IMR-90 (cell line): Measurements from ENCODE around the gene IGFBP6. TPM values are rescaled to one million over a fixed set of nuclear protein-coding genes. Genes with fewer than 3 reads are reported as not detected.
A peak's percentile ranks its signal among the peaks of the same experiment; 100 is the strongest.

Experiments used
- ATAC-seq: fragments of 200-7000 bp; cut with Tn5 transposase; 2 replicates; pipeline ENCODE4 v1.9.1; 2020; ENCODE audit warnings: low read depth, mild to moderate bottlenecking, moderate library complexity
- BruUV-seq: library from RNA; stranded (reverse); fragments of 400-500 nt; replicated peaks from 2 replicates; lab custom pipeline; 2021; lab: Mats Ljungman, UMichigan
- CTCF ChIA-PET: fragments of 300-600 bp; formaldehyde crosslinking; extraction: SDS; loops from one replicate; lab custom pipeline; 2021; ENCODE audit warnings: antibody characterized with exemption; lab: Yijun Ruan, JAX
- POLR2A ChIA-PET: fragments of 300-600 bp; sonication (Branson Sonifier 250); formaldehyde crosslinking; loops from one replicate; lab custom pipeline; 2022; ENCODE audit warnings: antibody characterized with exemption; ENCODE audit not compliant: unreplicated experiment; lab: Charles Lee
- DNase-seq: peaks from one replicate; pipeline ENCODE4 v3.0.0; 2013
- H2AFZ ChIP-seq: replicated peaks from 2 replicates; pipeline ENCODE3; 2013; ENCODE audit warnings: low read length, mild to moderate bottlenecking; ENCODE audit not compliant: poor library complexity
- H2AK5ac ChIP-seq: 2 replicates; pipeline ENCODE4 v1.6.1; 2013; ENCODE audit warnings: low read depth, low read length, inconsistent platforms
- H2AK9ac ChIP-seq: replicated peaks from 2 replicates; pipeline ENCODE3; 2013; ENCODE audit warnings: mild to moderate bottlenecking, low read depth, low read length, moderate library complexity; ENCODE audit not compliant: poor library complexity
- H2BK120ac ChIP-seq: 2 replicates; pipeline ENCODE4 v1.6.1; 2013; ENCODE audit warnings: low read depth, low read length, inconsistent platforms
- H2BK15ac ChIP-seq: 3 replicates; pipeline ENCODE4 v1.6.1; 2013; ENCODE audit warnings: low read depth, low read length, inconsistent platforms
- H2BK20ac ChIP-seq: 2 replicates; pipeline ENCODE4 v1.6.1; 2013; ENCODE audit warnings: low read depth, mild to moderate bottlenecking, inconsistent platforms, low read length, moderate library complexity
- H2BK5ac ChIP-seq: 2 replicates; pipeline ENCODE4 v1.6.1; 2013; ENCODE audit warnings: mild to moderate bottlenecking, low read depth, low read length, inconsistent platforms; ENCODE audit not compliant: poor library complexity, severe bottlenecking
- H3K14ac ChIP-seq: replicated peaks from 2 replicates; pipeline ENCODE4 v1.6.1; 2013; ENCODE audit warnings: low read depth, low read length, inconsistent platforms
- H3K18ac ChIP-seq: 2 replicates; pipeline ENCODE4 v1.6.1; 2013; ENCODE audit warnings: low read depth, low read length, control low read depth
- H3K23ac ChIP-seq: 2 replicates; pipeline ENCODE4 v1.6.1; 2013; ENCODE audit warnings: low read depth, low read length, inconsistent platforms
- H3K27ac ChIP-seq: 2 replicates; pipeline ENCODE4 v1.5.1; 2013; ENCODE audit warnings: mild to moderate bottlenecking, control low read depth, low read length; ENCODE audit not compliant: insufficient read depth
- H3K27me3 ChIP-seq: 2 replicates; pipeline ENCODE4 v1.6.1; 2013; ENCODE audit warnings: low read length; ENCODE audit not compliant: control insufficient read depth, insufficient read depth
- H3K36me3 ChIP-seq: 2 replicates; pipeline ENCODE4 v1.6.1; 2013; ENCODE audit warnings: low read length, mixed read lengths; ENCODE audit not compliant: control insufficient read depth, insufficient read depth
- H3K4ac ChIP-seq: 2 replicates; pipeline ENCODE4 v1.6.1; 2013; ENCODE audit warnings: low read depth, low read length, inconsistent platforms
- H3K4me1 ChIP-seq: 2 replicates; pipeline ENCODE4 v1.6.1; 2013; ENCODE audit warnings: low read length, mixed read lengths; ENCODE audit not compliant: control insufficient read depth, insufficient read depth
- H3K4me2 ChIP-seq: 2 replicates; pipeline ENCODE4 v1.6.1; 2013; ENCODE audit warnings: low read depth, mild to moderate bottlenecking, control low read depth, low read length, moderate library complexity
- H3K4me3 ChIP-seq: 2 replicates; pipeline ENCODE4 v1.5.1; 2013; ENCODE audit warnings: low read depth, mild to moderate bottlenecking, control low read depth, low read length, moderate library complexity; ENCODE audit not compliant: insufficient read depth
- H3K56ac ChIP-seq: 2 replicates; pipeline ENCODE4 v1.6.1; 2013; ENCODE audit warnings: low read length, inconsistent platforms; ENCODE audit not compliant: insufficient read depth; ENCODE audit errors: extremely low read depth
- H3K79me1 ChIP-seq, 2 experiments: 2 replicates each; pipeline ENCODE4 v1.6.1; 2013; ENCODE audit warnings: low read length in 2 of 2, inconsistent platforms in 1 of 2, low read depth in 1 of 2
- H3K9ac ChIP-seq: 2 replicates; pipeline ENCODE4 v1.6.1; 2013; ENCODE audit warnings: low read depth, low read length, control low read depth
- H3K9me1 ChIP-seq: 2 replicates; pipeline ENCODE4 v1.6.1; 2013; ENCODE audit warnings: low read length, inconsistent platforms; ENCODE audit not compliant: insufficient read depth
- H3K9me3 ChIP-seq: 2 replicates; pipeline ENCODE4 v1.6.1; 2013; ENCODE audit warnings: low read length; ENCODE audit not compliant: control insufficient read depth, insufficient read depth
- H4K20me1 ChIP-seq: 2 replicates; pipeline ENCODE4 v1.6.1; 2013; ENCODE audit warnings: low read length, inconsistent platforms; ENCODE audit not compliant: insufficient read depth
- H4K5ac ChIP-seq: 2 replicates; pipeline ENCODE4 v1.6.1; 2013; ENCODE audit warnings: mild to moderate bottlenecking, low read depth, low read length, control low read depth
- H4K8ac ChIP-seq, 2 experiments: 2 replicates each; pipeline ENCODE4 v1.6.1; 2013; ENCODE audit warnings: low read depth in 2 of 2, low read length in 2 of 2, control low read depth in 1 of 2, inconsistent platforms in 1 of 2
- H4K91ac ChIP-seq: 2 replicates; pipeline ENCODE4 v1.6.1; 2013; ENCODE audit warnings: low read depth, low read length, inconsistent platforms; ENCODE audit not compliant: insufficient read depth
- MAFK ChIP-seq: IDR thresholded peaks from 2 replicates; pipeline ENCODE4 v1.6.1; 2012; ENCODE audit warnings: low read depth, low read length, improper control_type of control experiment
- MAZ ChIP-seq: IDR thresholded peaks from 2 replicates; pipeline ENCODE4 v1.6.1; 2012; ENCODE audit warnings: low read depth, mild to moderate bottlenecking, low read length, improper control_type of control experiment, moderate library complexity, borderline replicate concordance
- RCOR1 ChIP-seq: IDR thresholded peaks from 2 replicates; pipeline ENCODE4 v1.6.1; 2012; ENCODE audit warnings: mild to moderate bottlenecking, low read length, improper control_type of control experiment; ENCODE audit not compliant: insufficient replicate concordance
- WGBS, 2 experiments: methylation state at CpG; one replicate each; pipeline versions ENCODE4 v1.1.5 to v1.1.7; 2013; ENCODE audit warnings: missing lambda C conversion rate in 2 of 2; ENCODE audit not compliant: insufficient read length in 1 of 2; ENCODE audit errors: extremely low coverage in 2 of 2; 5-methylcytosine and 5-hydroxymethylcytosine counted together
- dilution Hi-C: fragments of 300-500 bp; cut with HindIII; formaldehyde crosslinking; loops from one replicate; pipeline ENCODE4 v1.14.3; 2018; ENCODE audit warnings: low sequenced_read_pairs; ENCODE audit not compliant: unreplicated experiment
- in situ Hi-C: fragments of 300-500 bp; cut with MboI; formaldehyde crosslinking; loops from 3 replicates; pipeline ENCODE4 v1.14.3; 2019; ENCODE audit warnings: low sequenced_read_pairs, inconsistent platforms, mixed read lengths
- intact Hi-C: fragments of 100-400 bp; cut with micrococcal nuclease; formaldehyde crosslinking; loops from 2 replicates; pipeline ENCODE4 v1.10.0; 2022
- polyA plus RNA-seq, 3 experiments: library from polyadenylated mRNA; depleted of rRNA; stranded (reverse); fragments of >200 nt; gene quantifications; 2 replicates each; pipeline ENCODE4 v1.2.3, GENCODE V29; 2012; ENCODE audit warnings: low replicate concordance in 1 of 3
- total RNA-seq: library from RNA; depleted of rRNA; stranded (reverse); fragments of >200 nt; gene quantifications from 2 replicates; pipeline ENCODE4 v1.2.3, GENCODE V29; 2012

Gene IGFBP6
- total and polyA plus RNA-seq, 2 of the 4 experiments (the other 2 are of a cell fraction) = 124 to 337 TPM

DNA sequence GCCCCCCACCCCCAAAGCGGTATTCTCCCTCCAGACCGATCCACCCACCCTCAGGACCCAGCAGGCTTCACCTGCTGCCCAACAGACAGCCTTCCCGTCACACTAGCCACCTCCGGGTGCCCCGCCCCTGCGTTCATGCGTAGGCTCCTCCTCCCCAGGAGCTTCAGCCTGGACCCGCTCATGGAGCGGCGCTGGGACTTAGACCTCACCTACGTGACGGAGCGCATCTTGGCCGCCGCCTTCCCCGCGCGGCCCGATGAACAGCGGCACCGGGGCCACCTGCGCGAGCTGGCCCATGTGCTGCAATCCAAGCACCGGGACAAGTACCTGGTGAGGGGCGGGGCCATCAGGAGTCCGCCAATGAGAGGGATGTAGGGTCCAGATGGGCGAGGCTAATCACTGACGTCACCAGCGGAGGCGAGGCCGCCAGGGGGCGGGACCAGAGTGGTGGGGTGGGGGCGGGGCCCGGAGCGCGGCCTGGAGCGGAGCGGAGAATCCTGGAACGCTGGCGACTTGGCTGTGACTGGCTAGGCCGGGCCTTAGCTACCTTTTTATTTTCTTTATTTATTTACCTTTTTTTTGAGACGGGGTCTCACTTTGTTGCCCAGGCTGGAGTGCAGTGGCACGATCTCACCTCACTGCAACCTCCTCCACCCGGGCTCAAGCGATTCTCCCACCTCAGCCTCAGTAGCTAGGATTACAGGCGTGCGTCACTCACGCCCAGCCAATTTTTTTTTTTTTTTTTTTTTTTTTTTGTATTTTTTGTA, 43.2 kb upstream of the IGFBP6 start:
- Histone ChIP-seq H3K4me3 (peak overlapping the region; percentile 35), H4K8ac (peak overlapping the region in 1 of 2 experiments; percentile 67; a peak in 2 of 4 replicates), H3K4ac (peak overlapping the region; percentile 63), H3K9ac (0 out of 2 replicates have a peak overlapping the region, but pooled peaks have one; percentile 32), H2BK20ac (no peak overlapping the region), H2AK9ac (peak overlapping the region; percentile 96), H2BK5ac (no peak overlapping the region), H3K27me3 (no peaks in the 10 kb centered on the region), H3K9me1 (peaks cover 21% of the 10 kb centered on the region), H3K9me3 (no peaks in the 10 kb centered on the region), H4K91ac (peak overlapping the region; percentile 33; the same call in 1 of the 2 replicates), H3K79me1 (peaks cover 5 to 52% of the 10 kb centered on the region in 2 experiments; a peak in 3 of 4 replicates), H4K20me1 (peaks cover 16% of the 10 kb centered on the region), H4K5ac (no peak overlapping the region), H2BK15ac (no peak overlapping the region), H3K36me3 (peaks cover 52% of the 10 kb centered on the region), H2AFZ (peak overlapping the region; percentile 90), H3K23ac (no peak overlapping the region), H3K4me2 (peak overlapping the region; percentile 81), H3K27ac (peak overlapping the region; percentile 20; the same call in 1 of the 2 replicates), H2BK120ac (peak overlapping the region; percentile 17; the same call in 1 of the 2 replicates), H3K56ac (no peak overlapping the region), H3K14ac (no peak overlapping the region), H2AK5ac (peak overlapping the region; percentile 79), H3K4me1 (peaks cover 38% of the 10 kb centered on the region), H3K18ac (no peak overlapping the region)
- dilution Hi-C loops = no loop called here
- WGBS, 2 experiments = 10% methylated on average over 2 of the region's 48 CpGs; no CpG with 5 or more reads in 1 of the 2 experiments
- no TSS peak for BruUV-seq
- TF ChIP-seq MAZ = peak; percentile 36; the same call in 1 of the 2 replicates
- no peak for TF ChIP-seq MAFK
- no peak for TF ChIP-seq RCOR1
- intact Hi-C loops = loop anchor here (5.0 kb wide), 1 partner anchor 243 kb away; the partner anchor contains the start of genes MYG1 and PFDN5
- in situ Hi-C loops = no loop called here
- peak; percentile 77 for DNase-seq
- ChIA-PET CTCF (no interaction called here), POLR2A (interaction anchor here (0.6 kb wide), 1 partner anchor 79 kb away, joined by 8 read pairs; no protein-coding TSS in a partner anchor)
- peak; percentile 39 for ATAC-seq
